Parathyroid adenoma (tissue), 2 donors: ENCODE results near the gene RASD2.

Source experiments
- H2AFZ ChIP-seq: fragments of 300-600 bp; sonication (generic); one replicate; pipeline ENCODE4 v1.7.0; 2017; ENCODE audit warnings: antibody characterized with exemption, mild to moderate bottlenecking
- H3K27ac ChIP-seq: fragments of 300-600 bp; sonication (generic); one replicate; pipeline ENCODE4 v1.7.0; 2017
- H3K27me3 ChIP-seq: fragments of 300-600 bp; sonication (generic); one replicate; pipeline ENCODE4 v1.7.0; 2017; ENCODE audit warnings: low read length; ENCODE audit not compliant: control insufficient read depth, insufficient read depth
- H3K36me3 ChIP-seq: fragments of 300-600 bp; sonication (generic); one replicate; pipeline ENCODE4 v1.7.0; 2017; ENCODE audit warnings: low read length; ENCODE audit not compliant: control insufficient read depth, insufficient read depth
- H3K4me1 ChIP-seq: fragments of 300-600 bp; sonication (generic); one replicate; pipeline ENCODE4 v1.7.0; 2017; ENCODE audit warnings: control low read depth
- H3K4me2 ChIP-seq: fragments of 300-600 bp; sonication (generic); one replicate; pipeline ENCODE4 v1.7.0; 2017; ENCODE audit warnings: low read length
- H3K4me3 ChIP-seq: fragments of 300-600 bp; sonication (generic); one replicate; pipeline ENCODE4 v1.7.0; 2017; ENCODE audit warnings: low read depth, low read length
- H3K79me2 ChIP-seq: fragments of 300-600 bp; sonication (generic); one replicate; pipeline ENCODE4 v1.7.0; 2017; ENCODE audit warnings: control low read depth
- H3K9ac ChIP-seq: fragments of 300-600 bp; sonication (generic); one replicate; pipeline ENCODE4 v1.7.0; 2017; ENCODE audit warnings: mild to moderate bottlenecking
- H3K9me3 ChIP-seq: fragments of 300-600 bp; sonication (generic); one replicate; pipeline ENCODE4 v1.7.0; 2017; ENCODE audit warnings: low read length; ENCODE audit not compliant: control insufficient read depth
- CTCF ChIP-seq: fragments of 300-600 bp; sonication (generic); IDR thresholded peaks from one replicate; pipeline ENCODE4 v1.7.0; 2017; ENCODE audit warnings: antibody characterized with exemption, mild to moderate bottlenecking
- donor health status: primary hyperparathyroidism.

RASD2 gene

DNA sequence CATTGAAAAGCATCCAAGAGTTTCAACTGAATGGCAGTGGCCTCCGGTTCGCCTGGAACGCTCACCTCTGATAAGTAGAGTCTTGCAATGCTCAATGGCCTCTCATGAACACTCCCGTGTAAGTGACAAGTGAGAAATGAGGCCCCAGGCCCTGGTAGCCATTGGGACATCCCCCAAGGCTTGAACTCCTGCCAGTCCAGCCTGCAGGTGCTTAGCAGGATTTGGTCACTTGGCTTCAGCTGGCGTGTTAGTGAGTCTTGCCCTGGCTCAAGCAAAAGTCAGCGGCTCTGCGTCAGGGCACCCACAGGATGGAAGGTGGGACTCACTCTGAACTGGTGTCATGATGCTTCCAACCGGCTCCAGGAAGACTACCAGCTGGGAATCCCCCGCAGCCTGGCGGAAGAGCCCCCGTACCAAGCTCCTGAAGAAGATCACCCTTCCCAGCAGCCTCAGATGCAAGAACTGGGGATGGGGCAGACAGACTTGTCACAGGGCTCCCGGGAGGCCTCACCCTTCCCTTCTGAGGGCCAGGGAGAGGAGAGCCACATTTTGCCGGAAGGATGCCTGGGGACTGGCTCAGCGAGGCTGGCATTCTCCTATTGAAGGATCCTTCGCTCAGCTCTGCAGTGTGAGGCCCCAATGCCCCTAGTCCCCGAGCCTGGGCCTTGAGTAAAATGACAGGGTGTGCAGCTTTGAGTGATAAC is 57.2 kb downstream of the RASD2 start:
- no peak overlapping the region for H3K4me2 ChIP-seq
- no peaks in the 10 kb centered on the region for H3K27me3 ChIP-seq
- H3K4me3 ChIP-seq = no peak overlapping the region
- H3K36me3 ChIP-seq = no peaks in the 10 kb centered on the region
- H3K9me3 ChIP-seq = no peaks in the 10 kb centered on the region
- no peaks in the 10 kb centered on the region for H3K79me2 ChIP-seq
- H2AFZ ChIP-seq = no peak overlapping the region
- no peak for TF ChIP-seq CTCF
- H3K4me1 ChIP-seq = no peaks in the 10 kb centered on the region
- H3K9ac ChIP-seq = no peak overlapping the region
- H3K27ac ChIP-seq = no peak overlapping the region

DNA sequence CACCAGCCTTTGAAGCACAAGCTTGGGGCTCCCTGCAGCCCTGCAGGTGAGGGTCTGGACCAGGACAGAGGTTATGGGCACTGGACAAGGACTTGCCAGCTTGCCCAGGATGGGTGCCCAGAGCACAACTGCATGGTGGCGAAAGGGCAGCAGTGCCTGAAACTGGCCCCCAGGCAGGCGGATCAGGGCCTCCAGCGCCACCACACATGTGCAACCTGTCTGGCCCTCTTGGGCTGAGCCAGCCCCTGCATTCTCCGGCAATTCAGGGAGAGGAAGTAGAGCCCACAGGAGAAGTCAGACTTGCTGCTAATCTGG is 57.7 kb downstream of the RASD2 start:
- Histone ChIP-seq H3K9ac (no peak overlapping the region), H3K36me3 (no peaks in the 10 kb centered on the region), H3K27me3 (no peaks in the 10 kb centered on the region), H3K9me3 (no peaks in the 10 kb centered on the region), H3K27ac (no peak overlapping the region), H3K4me3 (no peak overlapping the region), H2AFZ (no peak overlapping the region), H3K79me2 (no peaks in the 10 kb centered on the region), H3K4me1 (no peaks in the 10 kb centered on the region), H3K4me2 (no peak overlapping the region)
- TF ChIP-seq CTCF = no peak

DNA sequence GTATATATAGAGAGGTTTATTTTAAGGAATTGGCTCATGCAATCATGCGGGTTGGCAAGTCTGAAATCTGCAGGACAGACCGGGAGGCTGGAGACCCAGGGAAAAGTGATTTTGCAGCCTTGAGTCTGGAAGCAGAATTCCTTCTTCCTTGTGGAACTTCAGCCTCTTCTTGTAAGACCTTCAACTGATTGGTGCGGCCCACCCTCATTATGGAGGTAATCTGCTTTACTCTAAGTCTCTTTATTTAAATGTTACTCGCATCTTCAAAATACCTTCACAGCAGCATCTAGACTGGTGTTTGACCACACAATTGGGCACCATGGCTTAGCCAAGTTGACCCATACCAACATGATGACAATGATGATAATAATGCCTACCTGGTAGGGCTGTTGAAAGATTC is 58.7 kb downstream of the RASD2 start:
- no peak overlapping the region for H3K9ac ChIP-seq
- no peak for TF ChIP-seq CTCF
- no peaks in the 10 kb centered on the region for H3K79me2 ChIP-seq
- no peak overlapping the region for H3K4me2 ChIP-seq
- H3K9me3 ChIP-seq = no peaks in the 10 kb centered on the region
- H3K36me3 ChIP-seq = no peaks in the 10 kb centered on the region
- H3K4me1 ChIP-seq = no peaks in the 10 kb centered on the region
- no peak overlapping the region for H3K27ac ChIP-seq
- no peaks in the 10 kb centered on the region for H3K27me3 ChIP-seq
- H3K4me3 ChIP-seq = no peak overlapping the region
- H2AFZ ChIP-seq = no peak overlapping the region

- Histone ChIP-seq H3K79me2 (no peaks in the 10 kb centered on the region), H3K9me3 (no peaks in the 10 kb centered on the region), H3K27me3 (no peaks in the 10 kb centered on the region), H2AFZ (no peak overlapping the region), H3K4me3 (no peak overlapping the region), H3K4me2 (no peak overlapping the region), H3K27ac (no peak overlapping the region), H3K4me1 (no peaks in the 10 kb centered on the region), H3K9ac (no peak overlapping the region), H3K36me3 (no peaks in the 10 kb centered on the region)
- no peak for TF ChIP-seq CTCF
Observed at GRCh38 chr22:35600476-35600875, 59.8 kb downstream of the RASD2 start.

DNA sequence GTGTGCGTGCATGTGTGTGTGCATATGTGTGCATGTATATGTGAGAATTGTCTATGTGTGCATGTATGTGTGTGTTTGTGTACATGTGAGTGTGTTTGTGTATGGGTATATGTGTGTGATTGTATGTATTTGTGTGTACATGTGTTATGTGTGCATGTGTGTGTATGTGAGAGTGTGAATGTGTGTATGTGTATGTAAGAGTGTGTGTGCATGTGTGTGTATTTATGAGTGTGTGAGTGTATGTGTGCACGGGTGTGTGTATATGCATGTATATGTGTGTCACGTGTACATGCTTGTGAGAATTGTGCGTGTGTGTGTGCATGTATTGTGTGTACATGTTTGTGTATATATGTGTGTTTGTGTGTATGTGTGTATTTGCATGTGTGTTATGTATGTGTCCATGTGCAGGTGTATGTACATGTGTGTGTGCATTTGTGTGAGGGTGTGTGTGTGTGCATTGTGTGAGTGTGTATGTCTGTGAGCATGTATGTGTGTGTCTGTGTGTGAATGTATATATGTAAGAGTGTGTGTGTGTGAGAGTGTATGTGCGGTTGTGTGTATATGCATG is 60.5 kb downstream of the RASD2 start:
- no peak overlapping the region for H3K4me2 ChIP-seq
- H3K4me1 ChIP-seq = no peaks in the 10 kb centered on the region
- no peak for TF ChIP-seq CTCF
- no peaks in the 10 kb centered on the region for H3K9me3 ChIP-seq
- no peaks in the 10 kb centered on the region for H3K79me2 ChIP-seq
- H3K36me3 ChIP-seq = no peaks in the 10 kb centered on the region
- no peak overlapping the region for H3K4me3 ChIP-seq
- H3K27me3 ChIP-seq = no peaks in the 10 kb centered on the region
- H3K9ac ChIP-seq = no peak overlapping the region
- H2AFZ ChIP-seq = no peak overlapping the region
- no peak overlapping the region for H3K27ac ChIP-seq
